GM23338 (cell line): ENCODE data around the gene SLC7A5.

Experiments used
- CREB1 ChIP-seq: fragments of 250-450 bp; sonication (Bioruptor Pico); IDR thresholded peaks from 2 replicates; pipeline ENCODE4 v1.5.0; 2020; ENCODE audit warnings: low read depth, mild to moderate bottlenecking, moderate library complexity
- EZH2 ChIP-seq: fragments of 200-600 bp; sonication (generic); IDR thresholded peaks from one replicate; pipeline ENCODE4 v1.8.0; 2017; ENCODE audit warnings: antibody characterized with exemption, mild to moderate bottlenecking, low read depth; ENCODE audit not compliant: unreplicated experiment
- EZH2phosphoT487 ChIP-seq: fragments of 200-600 bp; sonication (generic); IDR thresholded peaks from one replicate; pipeline ENCODE4 v1.8.1; 2018; ENCODE audit warnings: antibody characterized with exemption; ENCODE audit not compliant: unreplicated experiment
- JUNB ChIP-seq: IDR thresholded peaks from one replicate; pipeline ENCODE4 v1.6.1; 2016; ENCODE audit warnings: antibody characterized with exemption; ENCODE audit not compliant: unreplicated experiment
- POLR2AphosphoS5 ChIP-seq: IDR thresholded peaks from 2 replicates; pipeline ENCODE4 v1.6.1; 2016; ENCODE audit warnings: antibody characterized with exemption, low read depth
- ZNF331 ChIP-seq: fragments of 250-450 bp; sonication (Bioruptor Pico); IDR thresholded peaks from 2 replicates; pipeline ENCODE4 v1.5.0; 2020; ENCODE audit warnings: low read depth, mild to moderate bottlenecking, moderate library complexity
- TF ChIP-seq, protein P1 (sequence below), 2 experiments: fragments of 200-600 bp in 1 of 2; sonication (generic) in 1 of 2; conservative IDR thresholded peaks; 2 replicates each; pipeline versions ENCODE4 v1.5.1 to v1.6.1; 2016 to 2017; ENCODE audit warnings: antibody characterized with exemption in 2 of 2, low read depth in 2 of 2, mild to moderate bottlenecking in 2 of 2, moderate library complexity in 1 of 2
- TF ChIP-seq, protein P2 (sequence below): IDR thresholded peaks from one replicate; pipeline ENCODE4 v1.6.1; 2018; ENCODE audit warnings: antibody characterized with exemption; ENCODE audit not compliant: unreplicated experiment

DNA sequence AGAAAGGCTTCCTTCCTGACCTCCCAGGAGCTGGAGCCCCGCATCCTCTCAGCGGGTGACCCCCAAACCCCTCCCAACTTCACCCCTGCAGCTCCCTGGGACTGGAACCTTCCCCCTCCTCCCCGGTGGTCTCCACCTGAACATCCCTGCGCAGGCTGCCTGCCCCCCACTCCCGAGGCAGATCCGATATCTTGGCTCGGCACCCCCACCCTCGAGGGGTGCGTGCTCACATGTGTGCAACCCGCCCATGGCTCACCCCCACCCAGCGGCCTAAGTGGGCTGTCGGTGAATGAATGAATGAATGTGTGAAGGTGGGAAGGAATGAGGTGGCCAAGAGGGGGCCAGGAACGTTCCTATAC, 39.7 kb downstream of the SLC7A5 start:
- TF ChIP-seq POLR2AphosphoS5 (no peak), EZH2phosphoT487 (no peak), CREB1 (CRISPR knock-in tag) (no peak), EZH2 (no peak), JUNB (no peak), ZNF331 (no peak)
- TF ChIP-seq, protein P1, sequence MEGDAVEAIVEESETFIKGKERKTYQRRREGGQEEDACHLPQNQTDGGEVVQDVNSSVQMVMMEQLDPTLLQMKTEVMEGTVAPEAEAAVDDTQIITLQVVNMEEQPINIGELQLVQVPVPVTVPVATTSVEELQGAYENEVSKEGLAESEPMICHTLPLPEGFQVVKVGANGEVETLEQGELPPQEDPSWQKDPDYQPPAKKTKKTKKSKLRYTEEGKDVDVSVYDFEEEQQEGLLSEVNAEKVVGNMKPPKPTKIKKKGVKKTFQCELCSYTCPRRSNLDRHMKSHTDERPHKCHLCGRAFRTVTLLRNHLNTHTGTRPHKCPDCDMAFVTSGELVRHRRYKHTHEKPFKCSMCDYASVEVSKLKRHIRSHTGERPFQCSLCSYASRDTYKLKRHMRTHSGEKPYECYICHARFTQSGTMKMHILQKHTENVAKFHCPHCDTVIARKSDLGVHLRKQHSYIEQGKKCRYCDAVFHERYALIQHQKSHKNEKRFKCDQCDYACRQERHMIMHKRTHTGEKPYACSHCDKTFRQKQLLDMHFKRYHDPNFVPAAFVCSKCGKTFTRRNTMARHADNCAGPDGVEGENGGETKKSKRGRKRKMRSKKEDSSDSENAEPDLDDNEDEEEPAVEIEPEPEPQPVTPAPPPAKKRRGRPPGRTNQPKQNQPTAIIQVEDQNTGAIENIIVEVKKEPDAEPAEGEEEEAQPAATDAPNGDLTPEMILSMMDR (conservative IDR thresholded peaks at IDR 0.05; ENCODE audit: low read depth in 2 of 2) = no peak
- TF ChIP-seq, protein P2, sequence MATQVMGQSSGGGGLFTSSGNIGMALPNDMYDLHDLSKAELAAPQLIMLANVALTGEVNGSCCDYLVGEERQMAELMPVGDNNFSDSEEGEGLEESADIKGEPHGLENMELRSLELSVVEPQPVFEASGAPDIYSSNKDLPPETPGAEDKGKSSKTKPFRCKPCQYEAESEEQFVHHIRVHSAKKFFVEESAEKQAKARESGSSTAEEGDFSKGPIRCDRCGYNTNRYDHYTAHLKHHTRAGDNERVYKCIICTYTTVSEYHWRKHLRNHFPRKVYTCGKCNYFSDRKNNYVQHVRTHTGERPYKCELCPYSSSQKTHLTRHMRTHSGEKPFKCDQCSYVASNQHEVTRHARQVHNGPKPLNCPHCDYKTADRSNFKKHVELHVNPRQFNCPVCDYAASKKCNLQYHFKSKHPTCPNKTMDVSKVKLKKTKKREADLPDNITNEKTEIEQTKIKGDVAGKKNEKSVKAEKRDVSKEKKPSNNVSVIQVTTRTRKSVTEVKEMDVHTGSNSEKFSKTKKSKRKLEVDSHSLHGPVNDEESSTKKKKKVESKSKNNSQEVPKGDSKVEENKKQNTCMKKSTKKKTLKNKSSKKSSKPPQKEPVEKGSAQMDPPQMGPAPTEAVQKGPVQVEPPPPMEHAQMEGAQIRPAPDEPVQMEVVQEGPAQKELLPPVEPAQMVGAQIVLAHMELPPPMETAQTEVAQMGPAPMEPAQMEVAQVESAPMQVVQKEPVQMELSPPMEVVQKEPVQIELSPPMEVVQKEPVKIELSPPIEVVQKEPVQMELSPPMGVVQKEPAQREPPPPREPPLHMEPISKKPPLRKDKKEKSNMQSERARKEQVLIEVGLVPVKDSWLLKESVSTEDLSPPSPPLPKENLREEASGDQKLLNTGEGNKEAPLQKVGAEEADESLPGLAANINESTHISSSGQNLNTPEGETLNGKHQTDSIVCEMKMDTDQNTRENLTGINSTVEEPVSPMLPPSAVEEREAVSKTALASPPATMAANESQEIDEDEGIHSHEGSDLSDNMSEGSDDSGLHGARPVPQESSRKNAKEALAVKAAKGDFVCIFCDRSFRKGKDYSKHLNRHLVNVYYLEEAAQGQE = no peak
